NB4 (cell line): ENCODE measurements around the gene NHERF1.

Experiments used
- CTCF ChIP-seq: IDR thresholded peaks from one replicate; pipeline ENCODE4 v1.5.1; 2012; ENCODE audit warnings: low read depth, low read length
- MYC ChIP-seq: IDR thresholded peaks from 2 replicates; pipeline ENCODE4 v1.6.1; 2011; ENCODE audit warnings: low read depth, low read length
- POLR2A ChIP-seq: IDR thresholded peaks from 2 replicates; pipeline ENCODE4 v1.6.1; 2011; ENCODE audit warnings: mild to moderate bottlenecking; ENCODE audit not compliant: insufficient read length; ENCODE audit errors: extremely low read depth
- TF ChIP-seq, protein P1 (sequence below): IDR thresholded peaks from 2 replicates; pipeline ENCODE4 v1.6.1; 2011; ENCODE audit warnings: low read depth, low read length

DNA sequence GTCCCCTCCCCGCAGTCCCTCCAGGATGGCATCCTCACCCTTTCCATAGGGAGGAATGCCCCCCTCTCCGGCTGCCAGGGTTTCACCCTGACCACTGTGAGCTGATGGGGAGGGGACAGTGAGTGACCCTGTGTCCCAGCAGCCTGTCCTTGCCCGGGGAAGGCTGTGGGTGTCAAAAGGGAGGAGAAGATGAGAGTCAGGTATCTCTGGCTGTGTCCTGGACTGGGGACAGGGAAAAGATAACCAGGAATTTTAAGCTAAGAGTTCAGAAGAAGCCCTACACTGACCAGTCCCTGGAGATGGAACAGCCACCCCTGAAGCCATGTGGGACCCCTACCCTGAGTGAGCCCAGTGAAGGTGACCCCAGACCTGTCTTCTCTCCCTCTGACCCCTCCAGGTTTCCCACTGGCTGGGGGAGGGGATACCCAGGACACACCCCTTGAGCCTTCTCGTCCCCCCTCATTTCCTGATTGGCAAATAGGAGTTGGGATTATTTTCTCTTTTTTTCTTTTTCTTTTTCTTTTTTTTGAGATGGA lies 16.4 kb downstream of the NHERF1 start:
- TF ChIP-seq CTCF (no peak), POLR2A (no peak), MYC (no peak)
- TF ChIP-seq, protein P1, sequence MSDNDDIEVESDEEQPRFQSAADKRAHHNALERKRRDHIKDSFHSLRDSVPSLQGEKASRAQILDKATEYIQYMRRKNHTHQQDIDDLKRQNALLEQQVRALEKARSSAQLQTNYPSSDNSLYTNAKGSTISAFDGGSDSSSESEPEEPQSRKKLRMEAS, result no peak
